HL-60/S4 (cell line): ENCODE measurements around the gene CCDC88B.

Source experiments
- in situ Hi-C: fragments of 300-500 bp; cut with MboI; formaldehyde crosslinking; loops from 2 replicates; pipeline ENCODE4 v1.14.3; 2022; ENCODE audit warnings: low sequenced_read_pairs

The CCDC88B gene

GRCh38 chr11:64343767-64344559 lies 4.0 kb downstream of the CCDC88B start:
- in situ Hi-C loops, result no loop called here

- in situ Hi-C loops, result no loop called here
Measured at GRCh38 chr11:64344787-64345186, 4.8 kb downstream of the CCDC88B start.

GRCh38 chr11:64347193-64347867 lies 7.3 kb downstream of the CCDC88B start:
- in situ Hi-C loops, result no loop called here

GRCh38 chr11:64348383-64349024 lies 8.5 kb downstream of the CCDC88B start:
- in situ Hi-C loops, result no loop called here

GRCh38 chr11:64349025-64349387 lies 9.0 kb downstream of the CCDC88B start:
- in situ Hi-C loops, result no loop called here

- in situ Hi-C loops, result no loop called here
Measured at GRCh38 chr11:64349404-64349803, 9.4 kb downstream of the CCDC88B start.

GRCh38 chr11:64351136-64351631 lies 11.2 kb downstream of the CCDC88B start:
- in situ Hi-C loops, result no loop called here

- in situ Hi-C loops, result no loop called here
Measured at GRCh38 chr11:64352099-64352994, 12.3 kb downstream of the CCDC88B start.

- in situ Hi-C loops, result no loop called here
Measured at GRCh38 chr11:64352995-64353714, 13.2 kb downstream of the CCDC88B start.

- in situ Hi-C loops, result no loop called here
Measured at GRCh38 chr11:64353715-64354506, 13.9 kb downstream of the CCDC88B start.

GRCh38 chr11:64355078-64355940 lies 15.3 kb downstream of the CCDC88B start:
- in situ Hi-C loops, result no loop called here

- in situ Hi-C loops, result no loop called here
Measured at GRCh38 chr11:64356498-64357411, 16.8 kb downstream of the CCDC88B start.

- in situ Hi-C loops, result no loop called here
Measured at GRCh38 chr11:64357446-64357845, 17.4 kb downstream of the CCDC88B start.

- in situ Hi-C loops, result no loop called here
Measured at GRCh38 chr11:64357904-64358535, 18.0 kb downstream of the CCDC88B start.

GRCh38 chr11:64358536-64358906 lies 18.5 kb downstream of the CCDC88B start:
- in situ Hi-C loops, result no loop called here

GRCh38 chr11:64358907-64359711 lies 19.1 kb downstream of the CCDC88B start, which contains the start of gene RPS6KA4:
Gene RPS6KA4, plus strand, starts transcription at chr11:64359162. Its CDS starts 74 bp downstream, at chr11:64359236.
- in situ Hi-C loops, result no loop called here
